Prostate gland (tissue), 2 donors: Measurements from ENCODE around the gene LCE1A. TPM values are rescaled to one million over a fixed set of nuclear protein-coding genes. Genes with fewer than 3 reads are reported as not detected.

Experiments used
- DNase-seq: peaks from one replicate; pipeline ENCODE4 v3.0.0-alpha.2; 2019; ENCODE audit warnings: low spot score
- H3K27ac ChIP-seq, 2 donors: fragments of 200-600 bp; sonication (generic); 2 replicates each; pipeline ENCODE4 v1.5.1; 2017 to 2019
- H3K27me3 ChIP-seq: fragments of 200-600 bp; sonication (generic); replicated peaks from 2 replicates; pipeline ENCODE4 v1.5.1; 2019; ENCODE audit not compliant: insufficient read depth
- H3K36me3 ChIP-seq, 2 donors: fragments of 200-600 bp; sonication (generic); 1 replicate in 1 of 2; 2 replicates in 1 of 2; pipeline versions ENCODE4 v1.5.1 to v1.8.1; 2017 to 2019
- H3K4me1 ChIP-seq: fragments of 200-600 bp; sonication (generic); replicated peaks from 2 replicates; pipeline ENCODE4 v1.5.1; 2019
- H3K4me3 ChIP-seq, 2 donors: fragments of 200-600 bp; sonication (generic); 2 replicates each; pipeline ENCODE4 v1.5.1; 2017 to 2019
- H3K9me3 ChIP-seq: fragments of 200-600 bp; sonication (generic); 2 replicates; pipeline ENCODE4 v1.5.1; 2017
- POLR2A ChIP-seq: fragments of 450-650 bp; IDR thresholded peaks from one replicate; pipeline ENCODE4 v1.6.1; 2016; ENCODE audit warnings: antibody characterized with exemption, mild to moderate bottlenecking
- POLR2AphosphoS5 ChIP-seq: sonication (generic); formaldehyde crosslinking; IDR thresholded peaks from one replicate; pipeline ENCODE4 v1.6.1; 2017; ENCODE audit warnings: antibody characterized with exemption
- WGBS: methylation state at CpG from one replicate; pipeline ENCODE4 v1.1.5; 2018; 5-methylcytosine and 5-hydroxymethylcytosine counted together
- intact Hi-C: fragments of 100-400 bp; cut with DNase I; formaldehyde crosslinking; loops from one replicate; pipeline ENCODE4 v1.14.2; 2022
- total RNA-seq, 2 donors: library from RNA; depleted of rRNA; stranded (reverse); fragments of >200 nt; gene quantifications; one replicate each; pipeline ENCODE4 v1.1.0, GENCODE V29; 2016
- TF ChIP-seq, protein P1 (sequence below), 4 experiments: fragments of 200-600 bp in 2 of 4; fragments of 450-650 bp in 2 of 4; sonication (generic) in 2 of 4; IDR thresholded peaks; 1 replicate in 3 of 4; 2 replicates in 1 of 4; pipeline ENCODE4 v1.5.1; 2016 to 2019; ENCODE audit warnings: antibody characterized with exemption in 4 of 4, mild to moderate bottlenecking in 2 of 4, moderate library complexity in 2 of 4

Gene LCE1A, protein sequence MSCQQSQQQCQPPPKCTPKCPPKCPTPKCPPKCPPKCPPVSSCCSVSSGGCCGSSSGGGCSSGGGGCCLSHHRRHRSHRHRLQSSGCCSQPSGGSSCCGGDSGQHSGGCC
- 1 to 10 TPM in 1 of 2 donors, not detected in 1; 3.4 TPM for total RNA-seq

DNA sequence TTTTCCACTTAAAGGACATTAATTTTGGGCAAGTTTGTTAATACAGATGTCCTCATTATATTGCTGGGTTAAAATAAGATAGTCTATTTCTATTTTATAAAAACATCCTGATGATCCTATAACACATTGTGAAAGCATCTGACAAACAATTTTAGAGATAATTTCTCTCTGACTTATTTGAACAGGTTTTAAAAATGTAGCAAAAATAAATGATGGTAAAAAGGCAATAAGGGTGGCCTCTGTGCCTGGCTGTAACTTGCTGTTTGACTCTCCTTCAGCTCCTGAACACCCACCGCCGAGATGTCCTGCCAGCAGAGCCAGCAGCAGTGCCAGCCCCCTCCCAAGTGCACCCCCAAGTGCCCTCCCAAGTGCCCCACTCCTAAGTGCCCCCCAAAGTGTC lies at the start of gene LCE1A:
LCE1A (plus strand) TSS at position 301 of the 400 bp plus-strand sequence; CDS start at position 301, 0 bp downstream.
- no peaks in the 10 kb centered on the region for H3K4me1 ChIP-seq
- H3K27me3 ChIP-seq, result no peaks in the 10 kb centered on the region
- intact Hi-C loops, result no loop called here
- H3K4me3 ChIP-seq, result no peak within 1 kb of the TSS
- H3K9me3 ChIP-seq, result no peaks in the 10 kb centered on the region
- no peaks in the 10 kb centered on the region for H3K36me3 ChIP-seq
- WGBS, result 69% methylated on average over 2 of the region's 2 CpGs
- DNase-seq, result no peak
- no peak within 1 kb of the TSS for H3K27ac ChIP-seq
- no peak for TF ChIP-seq POLR2A
- TF ChIP-seq, protein P1, sequence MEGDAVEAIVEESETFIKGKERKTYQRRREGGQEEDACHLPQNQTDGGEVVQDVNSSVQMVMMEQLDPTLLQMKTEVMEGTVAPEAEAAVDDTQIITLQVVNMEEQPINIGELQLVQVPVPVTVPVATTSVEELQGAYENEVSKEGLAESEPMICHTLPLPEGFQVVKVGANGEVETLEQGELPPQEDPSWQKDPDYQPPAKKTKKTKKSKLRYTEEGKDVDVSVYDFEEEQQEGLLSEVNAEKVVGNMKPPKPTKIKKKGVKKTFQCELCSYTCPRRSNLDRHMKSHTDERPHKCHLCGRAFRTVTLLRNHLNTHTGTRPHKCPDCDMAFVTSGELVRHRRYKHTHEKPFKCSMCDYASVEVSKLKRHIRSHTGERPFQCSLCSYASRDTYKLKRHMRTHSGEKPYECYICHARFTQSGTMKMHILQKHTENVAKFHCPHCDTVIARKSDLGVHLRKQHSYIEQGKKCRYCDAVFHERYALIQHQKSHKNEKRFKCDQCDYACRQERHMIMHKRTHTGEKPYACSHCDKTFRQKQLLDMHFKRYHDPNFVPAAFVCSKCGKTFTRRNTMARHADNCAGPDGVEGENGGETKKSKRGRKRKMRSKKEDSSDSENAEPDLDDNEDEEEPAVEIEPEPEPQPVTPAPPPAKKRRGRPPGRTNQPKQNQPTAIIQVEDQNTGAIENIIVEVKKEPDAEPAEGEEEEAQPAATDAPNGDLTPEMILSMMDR (IDR thresholded peaks at IDR 0.05), result no peak
- no peak for TF ChIP-seq POLR2AphosphoS5

DNA sequence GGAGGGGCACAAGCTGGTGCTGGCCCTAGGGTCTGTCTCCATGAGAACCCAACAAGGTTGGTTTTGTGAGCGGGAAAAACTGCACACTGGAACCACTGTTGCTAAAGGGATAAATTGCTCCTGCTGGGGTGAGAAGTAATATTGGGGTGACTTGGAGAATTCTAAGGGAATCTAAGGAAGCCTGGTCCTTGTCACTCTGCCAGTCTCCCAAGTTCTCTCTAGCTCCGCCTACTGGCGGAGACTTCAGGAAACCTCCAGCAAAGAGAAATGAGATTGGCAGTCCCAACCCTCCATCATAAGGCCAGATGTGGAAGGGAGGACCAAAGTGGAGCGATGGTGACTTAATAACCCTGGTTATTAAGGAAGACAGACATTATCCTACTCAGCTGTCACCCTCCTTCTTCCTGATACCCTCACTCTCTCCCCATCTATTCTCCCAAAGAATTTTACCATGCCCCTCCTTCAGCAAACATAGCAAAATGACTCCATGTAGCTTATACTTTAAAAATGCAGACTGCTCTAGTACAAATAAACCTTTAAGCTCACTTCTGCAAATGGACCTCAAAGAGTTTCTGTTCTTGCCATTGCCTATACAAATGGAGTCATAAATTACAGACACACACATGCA lies 49.6 kb upstream of the LCE1A start:
- no peak for TF ChIP-seq POLR2AphosphoS5
- TF ChIP-seq, protein P1 (IDR thresholded peaks at IDR 0.05), result no peak
- TF ChIP-seq POLR2A, result no peak
- H3K4me1 ChIP-seq, result no peaks in the 10 kb centered on the region
- DNase-seq, result no peak
- no peaks in the 10 kb centered on the region for H3K36me3 ChIP-seq
- no peaks in the 10 kb centered on the region for H3K9me3 ChIP-seq
- H3K27ac ChIP-seq, result no peak overlapping the region
- H3K4me3 ChIP-seq, result no peak overlapping the region
- intact Hi-C loops, result no loop called here
- WGBS, result 61% methylated on average over 4 of the region's 4 CpGs
- no peaks in the 10 kb centered on the region for H3K27me3 ChIP-seq

DNA sequence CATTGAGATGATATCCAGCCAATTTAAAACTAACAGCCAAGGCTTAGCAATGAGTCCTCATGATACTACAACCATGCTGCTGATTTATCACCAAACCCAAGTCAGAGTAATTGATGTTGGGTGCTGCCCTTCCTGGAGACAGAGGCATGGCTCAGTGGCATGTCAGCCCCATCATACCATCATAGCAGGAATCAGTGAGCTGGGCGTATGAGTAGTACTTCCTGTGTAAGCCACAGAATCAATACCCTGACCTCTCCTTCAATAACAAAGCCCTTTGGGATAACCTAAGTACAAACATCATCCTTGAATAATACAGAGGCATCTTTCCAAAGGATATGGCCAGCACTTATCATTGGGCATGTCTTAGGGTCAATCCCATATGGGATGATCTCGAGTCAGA lies 44.2 kb upstream of the LCE1A start:
- Histone ChIP-seq H3K4me3 (no peak overlapping the region), H3K9me3 (no peaks in the 10 kb centered on the region), H3K4me1 (no peaks in the 10 kb centered on the region), H3K27me3 (no peaks in the 10 kb centered on the region), H3K36me3 (no peaks in the 10 kb centered on the region), H3K27ac (no peak overlapping the region)
- intact Hi-C loops, result no loop called here
- DNase-seq, result no peak
- WGBS, result 73% methylated on average over 2 of the region's 2 CpGs
- TF ChIP-seq POLR2A (no peak), POLR2AphosphoS5 (no peak)
- TF ChIP-seq, protein P1 (IDR thresholded peaks at IDR 0.05), result no peak

GRCh38 chr1:152786077-152786476 lies 41.2 kb upstream of the LCE1A start, which contains the start of gene LCE1E:
Gene LCE1E (plus strand): TSS chr1:152786257. CDS start chr1:152787300, 1,043 bp downstream.
- TF ChIP-seq POLR2AphosphoS5 (no peak), POLR2A (no peak)
- TF ChIP-seq, protein P1 (IDR thresholded peaks at IDR 0.05), result no peak
- 15% methylated on average over 2 of the region's 2 CpGs for WGBS
- no peak within 1 kb of the TSS for H3K4me3 ChIP-seq
- no peak within 1 kb of the TSS for H3K27ac ChIP-seq
- no peak for DNase-seq
- no peaks in the 10 kb centered on the region for H3K36me3 ChIP-seq
- no peaks in the 10 kb centered on the region for H3K27me3 ChIP-seq
- intact Hi-C loops, result no loop called here
- H3K4me1 ChIP-seq, result no peaks in the 10 kb centered on the region
- no peaks in the 10 kb centered on the region for H3K9me3 ChIP-seq

- DNase-seq, result no peak
- TF ChIP-seq POLR2A, result no peak
- TF ChIP-seq, protein P1 (IDR thresholded peaks at IDR 0.05), result no peak
- TF ChIP-seq POLR2AphosphoS5, result no peak
- Histone ChIP-seq H3K27ac (no peak overlapping the region), H3K9me3 (no peaks in the 10 kb centered on the region), H3K36me3 (no peaks in the 10 kb centered on the region), H3K27me3 (no peaks in the 10 kb centered on the region), H3K4me1 (no peaks in the 10 kb centered on the region), H3K4me3 (no peak overlapping the region)
- intact Hi-C loops, result no loop called here
- 40% methylated on average over 4 of the region's 4 CpGs for WGBS
Observed at GRCh38 chr1:152795686-152796085, 31.6 kb upstream of the LCE1A start.
